HCT116 (cell line): ENCODE data around the gene LRCH1. TPM values are rescaled to one million over a fixed set of nuclear protein-coding genes. Genes with fewer than 3 reads are reported as not detected.

ENCODE experiments used
- ATAC-seq: fragments of 200-7000 bp; cut with Tn5 transposase; 2 replicates; pipeline ENCODE4 v1.9.1; 2020; ENCODE audit warnings: mild to moderate bottlenecking, moderate library complexity
- BruUV-seq: library from RNA; stranded (reverse); fragments of 400-500 nt; replicated peaks from 2 replicates; lab custom pipeline; 2021; lab: Mats Ljungman, UMichigan
- CTCF ChIA-PET: fragments of 300-600 bp; sonication (Branson Sonifier 250); formaldehyde crosslinking; loops from one replicate; lab custom pipeline; 2021; ENCODE audit warnings: antibody characterized with exemption; lab: Charles Lee
- POLR2A ChIA-PET: fragments of 300-600, 350-600 bp; sonication (Branson Sonifier 250); formaldehyde crosslinking; loops from one replicate; lab custom pipeline; 2021; ENCODE audit warnings: antibody characterized with exemption; lab: Charles Lee
- RAD21 ChIA-PET, 2 experiments: fragments of 300-600 bp; sonication (Branson Sonifier 250); formaldehyde crosslinking; loops; one replicate each; lab custom pipeline; 2023; ENCODE audit warnings: low total read pairs in 2 of 2; ENCODE audit not compliant: uncharacterized antibody in 2 of 2, unreplicated experiment in 2 of 2, low non-redundant PET in 1 of 2; lab: Charles Lee
- DNase-seq: peaks from one replicate; pipeline ENCODE4 v3.0.0-alpha.2; 2010; ENCODE audit warnings: low read depth, low spot score
- H2AFZ ChIP-seq: fragments of 200-600 bp; shearing (Covaris generic), sonication (generic); 2 replicates; pipeline ENCODE4 v1.6.1; 2017; ENCODE audit warnings: low read depth, mixed run types, mixed read lengths, antibody characterized with exemption, low read length; ENCODE audit not compliant: poor library complexity, severe bottlenecking
- H3K27ac ChIP-seq: 2 replicates; pipeline ENCODE4 v1.5.1; 2012; ENCODE audit warnings: low read depth, low read length
- H3K27me3 ChIP-seq: fragments of 200-600 bp; sonication (generic); 2 replicates; pipeline ENCODE4 v1.6.1; 2016; ENCODE audit warnings: mixed run types, low read length, mixed read lengths; ENCODE audit not compliant: insufficient read depth
- H3K36me3 ChIP-seq, 2 experiments: fragments of 200-500 bp in 1 of 2; fragments of 200-600 bp in 1 of 2; sonication (Bioruptor generic) in 1 of 2; sonication (generic) in 1 of 2; 2 replicates each; pipeline versions ENCODE4 v1.5.1 to v1.6.1; 2014 to 2016; ENCODE audit warnings: low read length in 2 of 2, inconsistent platforms in 1 of 2, mixed read lengths in 1 of 2, mixed run types in 1 of 2; ENCODE audit not compliant: insufficient read depth in 2 of 2, control insufficient read depth in 1 of 2
- H3K4me1 ChIP-seq, 2 experiments: fragments of 200-600 bp in 1 of 2; sonication (generic) in 1 of 2; 2 replicates each; pipeline versions ENCODE4 v1.5.1 to v1.6.1; 2012 to 2017; ENCODE audit warnings: low read length in 2 of 2, inconsistent platforms in 1 of 2, mild to moderate bottlenecking in 1 of 2, mixed read lengths in 1 of 2, mixed run types in 1 of 2, moderate library complexity in 1 of 2; ENCODE audit not compliant: insufficient read depth in 2 of 2, control insufficient read depth in 1 of 2
- H3K4me2 ChIP-seq: fragments of 200-600 bp; sonication (generic); 2 replicates; pipeline ENCODE4 v1.6.1; 2017; ENCODE audit warnings: mixed run types, low read length, mixed read lengths
- H3K4me3 ChIP-seq, 2 experiments: fragments of 200-600 bp in 1 of 2; sonication (generic) in 1 of 2; replicated peaks in 1 of 2; 2 replicates each; pipeline ENCODE4 v1.5.1; 2011 to 2016; ENCODE audit warnings: low read length in 2 of 2, control low read depth in 1 of 2, low read depth in 1 of 2, mild to moderate bottlenecking in 1 of 2, mixed read lengths in 1 of 2, mixed run types in 1 of 2
- H3K79me2 ChIP-seq: fragments of 200-600 bp; sonication (generic); 2 replicates; pipeline ENCODE4 v1.6.1; 2017; ENCODE audit warnings: mild to moderate bottlenecking, mixed run types, low read length, moderate library complexity, mixed read lengths; ENCODE audit not compliant: insufficient read depth
- H3K9ac ChIP-seq: fragments of 200-600 bp; sonication (generic); 2 replicates; pipeline ENCODE4 v1.6.1; 2016; ENCODE audit warnings: low read length, mixed read lengths
- H3K9me2 ChIP-seq: fragments of 200-600 bp; sonication (generic), shearing (Covaris generic); 2 replicates; pipeline ENCODE4 v1.6.1; 2017; ENCODE audit warnings: mixed run types, mild to moderate bottlenecking, moderate library complexity; ENCODE audit not compliant: insufficient read depth
- H3K9me3 ChIP-seq, 2 experiments: fragments of 200-500 bp in 1 of 2; fragments of 200-600 bp in 1 of 2; sonication (Bioruptor generic) in 1 of 2; sonication (generic) in 1 of 2; 2 replicates each; pipeline ENCODE4 v1.6.1; 2014 to 2017; ENCODE audit warnings: low read length in 2 of 2, mixed read lengths in 2 of 2, inconsistent platforms in 1 of 2, low read depth in 1 of 2, mild to moderate bottlenecking in 1 of 2, mixed run types in 1 of 2, moderate library complexity in 1 of 2; ENCODE audit not compliant: control insufficient read depth in 1 of 2, insufficient read depth in 1 of 2
- H4K20me1 ChIP-seq: fragments of 200-600 bp; sonication (generic), shearing (Covaris generic); 2 replicates; pipeline ENCODE4 v1.6.1; 2017; ENCODE audit warnings: mixed run types, mild to moderate bottlenecking, moderate library complexity; ENCODE audit not compliant: insufficient read depth
- CBX3 ChIP-seq: IDR thresholded peaks from 2 replicates; pipeline ENCODE4 v1.6.1; 2012; ENCODE audit warnings: low read depth
- CEBPB ChIP-seq: IDR thresholded peaks from 2 replicates; pipeline ENCODE4 v1.6.1; 2012; ENCODE audit warnings: low read depth
- ELF1 ChIP-seq: IDR thresholded peaks from 2 replicates; pipeline ENCODE4 v1.6.1; 2012; ENCODE audit warnings: low read depth, borderline replicate concordance
- EZH2phosphoT487 ChIP-seq: fragments of 200-600 bp; IDR thresholded peaks from 2 replicates; pipeline ENCODE4 v1.6.1; 2018; ENCODE audit warnings: antibody characterized with exemption, borderline replicate concordance
- POLR2A ChIP-seq: IDR thresholded peaks from 2 replicates; pipeline ENCODE4 v1.7.0; 2011; ENCODE audit warnings: borderline replicate concordance; ENCODE audit not compliant: insufficient read depth, insufficient read length; ENCODE audit errors: extremely low read depth
- RAD21 ChIP-seq: IDR thresholded peaks from 2 replicates; pipeline ENCODE4 v1.6.1; 2012; ENCODE audit warnings: low read depth, mild to moderate bottlenecking
- SIN3A ChIP-seq: IDR thresholded peaks from 2 replicates; pipeline ENCODE4 v1.6.1; 2012; ENCODE audit warnings: low read depth
- SP1 ChIP-seq: IDR thresholded peaks from 2 replicates; pipeline ENCODE4 v1.6.1; 2012; ENCODE audit warnings: low read depth
- YY1 ChIP-seq: IDR thresholded peaks from 2 replicates; pipeline ENCODE4 v1.6.1; 2011; ENCODE audit warnings: low read length, low read depth, moderate library complexity, mild to moderate bottlenecking; ENCODE audit not compliant: insufficient replicate concordance; ENCODE audit errors: extremely low read depth
- ZNF274 ChIP-seq: fragments of 200-500 bp; sonication (Bioruptor generic); IDR thresholded peaks from 2 replicates; pipeline ENCODE4 v1.6.1; 2014; ENCODE audit warnings: mild to moderate bottlenecking, low read depth, low read length, inconsistent platforms
- intact Hi-C: fragments of 100-400 bp; cut with micrococcal nuclease; formaldehyde crosslinking; loops from 2 replicates; pipeline ENCODE4 v1.10.0; 2022
- total RNA-seq: library from RNA; stranded (reverse); gene quantifications from one replicate; pipeline ENCODE4 v1.2.1, GENCODE V29; 2021; ENCODE audit not compliant: unreplicated experiment
- TF ChIP-seq, protein P1 (sequence below): IDR thresholded peaks from 2 replicates; pipeline ENCODE4 v1.6.1; 2012
- TF ChIP-seq, protein P2 (sequence below): IDR thresholded peaks from 2 replicates; pipeline ENCODE4 v1.6.1; 2012
- TF ChIP-seq, protein P3 (sequence below): IDR thresholded peaks from 2 replicates; pipeline ENCODE4 v1.6.1; 2011; ENCODE audit warnings: mild to moderate bottlenecking, low read length, moderate library complexity; ENCODE audit not compliant: insufficient replicate concordance; ENCODE audit errors: extremely low read depth

LRCH1 gene
- total RNA-seq, 1 experiment from 2014 or later, result 15.6 TPM

GRCh38 chr13:46659413-46660065 lies 106.6 kb downstream of the LRCH1 start:
- BruUV-seq, result no TSS peak
- POLR2A ChIA-PET, result no interaction called here
- H3K4me3 ChIP-seq, result no peak overlapping the region
- intact Hi-C loops, result no loop called here
- no peaks in the 10 kb centered on the region for H3K36me3 ChIP-seq
- ATAC-seq (no peak), DNase-seq (no peak)
- no peak overlapping the region for H3K27ac ChIP-seq
- no peaks in the 10 kb centered on the region for H4K20me1 ChIP-seq
- no peak overlapping the region for H3K4me2 ChIP-seq
- H3K79me2 ChIP-seq, result peaks cover 19% of the 10 kb centered on the region; the same call in 1 of the 2 replicates
- peaks cover 3 to 5% of the 10 kb centered on the region in 2 experiments; a peak in 2 of 4 replicates for H3K4me1 ChIP-seq
- H3K9me3 ChIP-seq, result no peaks in the 10 kb centered on the region
- RAD21 ChIA-PET, result no interaction called here
- H3K9me2 ChIP-seq, result no peaks in the 10 kb centered on the region
- H3K9ac ChIP-seq, result no peak overlapping the region
- no peaks in the 10 kb centered on the region for H3K27me3 ChIP-seq
- H2AFZ ChIP-seq, result no peak overlapping the region
- CTCF ChIA-PET, result no interaction called here
- TF ChIP-seq, protein P1, sequence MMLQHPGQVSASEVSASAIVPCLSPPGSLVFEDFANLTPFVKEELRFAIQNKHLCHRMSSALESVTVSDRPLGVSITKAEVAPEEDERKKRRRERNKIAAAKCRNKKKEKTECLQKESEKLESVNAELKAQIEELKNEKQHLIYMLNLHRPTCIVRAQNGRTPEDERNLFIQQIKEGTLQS, result no peak
- TF ChIP-seq EZH2phosphoT487 (no peak), ZNF274 (no peak), CEBPB (no peak), RAD21 (no peak), SP1 (no peak), ELF1 (no peak), POLR2A (no peak), CBX3 (no peak), YY1 (no peak), SIN3A (no peak)
- TF ChIP-seq, protein P2, sequence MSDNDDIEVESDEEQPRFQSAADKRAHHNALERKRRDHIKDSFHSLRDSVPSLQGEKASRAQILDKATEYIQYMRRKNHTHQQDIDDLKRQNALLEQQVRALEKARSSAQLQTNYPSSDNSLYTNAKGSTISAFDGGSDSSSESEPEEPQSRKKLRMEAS, result no peak
- TF ChIP-seq, protein P3, sequence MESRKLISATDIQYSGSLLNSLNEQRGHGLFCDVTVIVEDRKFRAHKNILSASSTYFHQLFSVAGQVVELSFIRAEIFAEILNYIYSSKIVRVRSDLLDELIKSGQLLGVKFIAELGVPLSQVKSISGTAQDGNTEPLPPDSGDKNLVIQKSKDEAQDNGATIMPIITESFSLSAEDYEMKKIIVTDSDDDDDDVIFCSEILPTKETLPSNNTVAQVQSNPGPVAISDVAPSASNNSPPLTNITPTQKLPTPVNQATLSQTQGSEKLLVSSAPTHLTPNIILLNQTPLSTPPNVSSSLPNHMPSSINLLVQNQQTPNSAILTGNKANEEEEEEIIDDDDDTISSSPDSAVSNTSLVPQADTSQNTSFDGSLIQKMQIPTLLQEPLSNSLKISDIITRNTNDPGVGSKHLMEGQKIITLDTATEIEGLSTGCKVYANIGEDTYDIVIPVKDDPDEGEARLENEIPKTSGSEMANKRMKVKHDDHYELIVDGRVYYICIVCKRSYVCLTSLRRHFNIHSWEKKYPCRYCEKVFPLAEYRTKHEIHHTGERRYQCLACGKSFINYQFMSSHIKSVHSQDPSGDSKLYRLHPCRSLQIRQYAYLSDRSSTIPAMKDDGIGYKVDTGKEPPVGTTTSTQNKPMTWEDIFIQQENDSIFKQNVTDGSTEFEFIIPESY, result no peak
- TF ChIP-seq, all 23 proteins: peak for 0
